IMR-90 (cell line): ENCODE data around the gene UGT1A3. TPM values are rescaled to one million over a fixed set of nuclear protein-coding genes. Genes with fewer than 3 reads are reported as not detected.

Source experiments
- ATAC-seq: fragments of 200-7000 bp; cut with Tn5 transposase; 2 replicates; pipeline ENCODE4 v1.9.1; 2020; ENCODE audit warnings: low read depth, mild to moderate bottlenecking, moderate library complexity
- BruUV-seq: library from RNA; stranded (reverse); fragments of 400-500 nt; replicated peaks from 2 replicates; lab custom pipeline; 2021; lab: Mats Ljungman, UMichigan
- CTCF ChIA-PET: fragments of 300-600 bp; formaldehyde crosslinking; extraction: SDS; loops from one replicate; lab custom pipeline; 2021; ENCODE audit warnings: antibody characterized with exemption; lab: Yijun Ruan, JAX
- POLR2A ChIA-PET: fragments of 300-600 bp; sonication (Branson Sonifier 250); formaldehyde crosslinking; loops from one replicate; lab custom pipeline; 2022; ENCODE audit warnings: antibody characterized with exemption; ENCODE audit not compliant: unreplicated experiment; lab: Charles Lee
- DNase-seq: peaks from one replicate; pipeline ENCODE4 v3.0.0; 2013
- H2AFZ ChIP-seq: replicated peaks from 2 replicates; pipeline ENCODE3; 2013; ENCODE audit warnings: low read length, mild to moderate bottlenecking; ENCODE audit not compliant: poor library complexity
- H2AK5ac ChIP-seq: 2 replicates; pipeline ENCODE4 v1.6.1; 2013; ENCODE audit warnings: low read depth, low read length, inconsistent platforms
- H2AK9ac ChIP-seq: replicated peaks from 2 replicates; pipeline ENCODE3; 2013; ENCODE audit warnings: mild to moderate bottlenecking, low read depth, low read length, moderate library complexity; ENCODE audit not compliant: poor library complexity
- H2BK120ac ChIP-seq: 2 replicates; pipeline ENCODE4 v1.6.1; 2013; ENCODE audit warnings: low read depth, low read length, inconsistent platforms
- H2BK15ac ChIP-seq: 3 replicates; pipeline ENCODE4 v1.6.1; 2013; ENCODE audit warnings: low read depth, low read length, inconsistent platforms
- H2BK20ac ChIP-seq: 2 replicates; pipeline ENCODE4 v1.6.1; 2013; ENCODE audit warnings: low read depth, mild to moderate bottlenecking, inconsistent platforms, low read length, moderate library complexity
- H2BK5ac ChIP-seq: 2 replicates; pipeline ENCODE4 v1.6.1; 2013; ENCODE audit warnings: mild to moderate bottlenecking, low read depth, low read length, inconsistent platforms; ENCODE audit not compliant: poor library complexity, severe bottlenecking
- H3K14ac ChIP-seq: replicated peaks from 2 replicates; pipeline ENCODE4 v1.6.1; 2013; ENCODE audit warnings: low read depth, low read length, inconsistent platforms
- H3K18ac ChIP-seq: 2 replicates; pipeline ENCODE4 v1.6.1; 2013; ENCODE audit warnings: low read depth, low read length, control low read depth
- H3K23ac ChIP-seq: 2 replicates; pipeline ENCODE4 v1.6.1; 2013; ENCODE audit warnings: low read depth, low read length, inconsistent platforms
- H3K27ac ChIP-seq: 2 replicates; pipeline ENCODE4 v1.5.1; 2013; ENCODE audit warnings: mild to moderate bottlenecking, control low read depth, low read length; ENCODE audit not compliant: insufficient read depth
- H3K27me3 ChIP-seq: 2 replicates; pipeline ENCODE4 v1.6.1; 2013; ENCODE audit warnings: low read length; ENCODE audit not compliant: control insufficient read depth, insufficient read depth
- H3K36me3 ChIP-seq: 2 replicates; pipeline ENCODE4 v1.6.1; 2013; ENCODE audit warnings: low read length, mixed read lengths; ENCODE audit not compliant: control insufficient read depth, insufficient read depth
- H3K4ac ChIP-seq: 2 replicates; pipeline ENCODE4 v1.6.1; 2013; ENCODE audit warnings: low read depth, low read length, inconsistent platforms
- H3K4me1 ChIP-seq: 2 replicates; pipeline ENCODE4 v1.6.1; 2013; ENCODE audit warnings: low read length, mixed read lengths; ENCODE audit not compliant: control insufficient read depth, insufficient read depth
- H3K4me2 ChIP-seq: 2 replicates; pipeline ENCODE4 v1.6.1; 2013; ENCODE audit warnings: low read depth, mild to moderate bottlenecking, control low read depth, low read length, moderate library complexity
- H3K4me3 ChIP-seq: 2 replicates; pipeline ENCODE4 v1.5.1; 2013; ENCODE audit warnings: low read depth, mild to moderate bottlenecking, control low read depth, low read length, moderate library complexity; ENCODE audit not compliant: insufficient read depth
- H3K56ac ChIP-seq: 2 replicates; pipeline ENCODE4 v1.6.1; 2013; ENCODE audit warnings: low read length, inconsistent platforms; ENCODE audit not compliant: insufficient read depth; ENCODE audit errors: extremely low read depth
- H3K79me1 ChIP-seq, 2 experiments: 2 replicates each; pipeline ENCODE4 v1.6.1; 2013; ENCODE audit warnings: low read length in 2 of 2, inconsistent platforms in 1 of 2, low read depth in 1 of 2
- H3K9ac ChIP-seq: 2 replicates; pipeline ENCODE4 v1.6.1; 2013; ENCODE audit warnings: low read depth, low read length, control low read depth
- H3K9me1 ChIP-seq: 2 replicates; pipeline ENCODE4 v1.6.1; 2013; ENCODE audit warnings: low read length, inconsistent platforms; ENCODE audit not compliant: insufficient read depth
- H3K9me3 ChIP-seq: 2 replicates; pipeline ENCODE4 v1.6.1; 2013; ENCODE audit warnings: low read length; ENCODE audit not compliant: control insufficient read depth, insufficient read depth
- H4K20me1 ChIP-seq: 2 replicates; pipeline ENCODE4 v1.6.1; 2013; ENCODE audit warnings: low read length, inconsistent platforms; ENCODE audit not compliant: insufficient read depth
- H4K5ac ChIP-seq: 2 replicates; pipeline ENCODE4 v1.6.1; 2013; ENCODE audit warnings: mild to moderate bottlenecking, low read depth, low read length, control low read depth
- H4K8ac ChIP-seq, 2 experiments: 2 replicates each; pipeline ENCODE4 v1.6.1; 2013; ENCODE audit warnings: low read depth in 2 of 2, low read length in 2 of 2, control low read depth in 1 of 2, inconsistent platforms in 1 of 2
- H4K91ac ChIP-seq: 2 replicates; pipeline ENCODE4 v1.6.1; 2013; ENCODE audit warnings: low read depth, low read length, inconsistent platforms; ENCODE audit not compliant: insufficient read depth
- BHLHE40 ChIP-seq: fragments of 150-350 bp; IDR thresholded peaks from 2 replicates; pipeline ENCODE4 v1.6.1; 2016; ENCODE audit warnings: mild to moderate bottlenecking, low read depth, low read length
- CEBPB ChIP-seq: IDR thresholded peaks from 2 replicates; pipeline ENCODE4 v1.6.1; 2012; ENCODE audit warnings: low read depth, low read length, improper control_type of control experiment
- CHD1 ChIP-seq: IDR thresholded peaks from 2 replicates; pipeline ENCODE4 v1.6.1; 2012; ENCODE audit warnings: low read depth, low read length, improper control_type of control experiment
- CTCF ChIP-seq: conservative IDR thresholded peaks from 2 replicates; pipeline ENCODE4 v1.5.1; 2012; ENCODE audit warnings: mild to moderate bottlenecking, low read depth, low read length, improper control_type of control experiment
- ELK1 ChIP-seq: fragments of 150-350 bp; IDR thresholded peaks from 2 replicates; pipeline ENCODE4 v1.6.1; 2016; ENCODE audit warnings: low read depth, mild to moderate bottlenecking, low read length, moderate library complexity, borderline replicate concordance
- FOS ChIP-seq: fragments of 150-350 bp; IDR thresholded peaks from 2 replicates; pipeline ENCODE4 v1.6.1; 2016; ENCODE audit warnings: low read depth, low read length
- MAFK ChIP-seq: IDR thresholded peaks from 2 replicates; pipeline ENCODE4 v1.6.1; 2012; ENCODE audit warnings: low read depth, low read length, improper control_type of control experiment
- MAZ ChIP-seq: IDR thresholded peaks from 2 replicates; pipeline ENCODE4 v1.6.1; 2012; ENCODE audit warnings: low read depth, mild to moderate bottlenecking, low read length, improper control_type of control experiment, moderate library complexity, borderline replicate concordance
- MXI1 ChIP-seq: IDR thresholded peaks from 2 replicates; pipeline ENCODE4 v1.6.1; 2012; ENCODE audit warnings: low read depth, mild to moderate bottlenecking, low read length, moderate library complexity, borderline replicate concordance
- NFE2L2 ChIP-seq: fragments of 150-350 bp; IDR thresholded peaks from 2 replicates; pipeline ENCODE4 v1.6.1; 2016; ENCODE audit warnings: low read depth, mild to moderate bottlenecking, low read length
- POLR2A ChIP-seq: IDR thresholded peaks from 2 replicates; pipeline ENCODE4 v1.6.1; 2012; ENCODE audit warnings: mild to moderate bottlenecking, low read depth, low read length
- RAD21 ChIP-seq: IDR thresholded peaks from 2 replicates; pipeline ENCODE4 v1.6.1; 2012; ENCODE audit warnings: low read length, improper control_type of control experiment
- RCOR1 ChIP-seq: IDR thresholded peaks from 2 replicates; pipeline ENCODE4 v1.6.1; 2012; ENCODE audit warnings: mild to moderate bottlenecking, low read length, improper control_type of control experiment; ENCODE audit not compliant: insufficient replicate concordance
- RFX5 ChIP-seq: IDR thresholded peaks from 2 replicates; pipeline ENCODE4 v1.8.0; 2012; ENCODE audit warnings: low read depth, mild to moderate bottlenecking, low read length, moderate library complexity
- SMC3 ChIP-seq: fragments of 150-350 bp; IDR thresholded peaks from 2 replicates; pipeline ENCODE4 v1.6.1; 2016; ENCODE audit warnings: low read depth, mild to moderate bottlenecking, antibody characterized with exemption, low read length, moderate library complexity
- USF2 ChIP-seq: fragments of 150-350 bp; IDR thresholded peaks from 2 replicates; pipeline ENCODE4 v1.6.1; 2017; ENCODE audit warnings: mild to moderate bottlenecking, antibody characterized with exemption, low read length, low read depth
- WGBS, 2 experiments: methylation state at CpG; one replicate each; pipeline versions ENCODE4 v1.1.5 to v1.1.7; 2013; ENCODE audit warnings: missing lambda C conversion rate in 2 of 2; ENCODE audit not compliant: insufficient read length in 1 of 2; ENCODE audit errors: extremely low coverage in 2 of 2; 5-methylcytosine and 5-hydroxymethylcytosine counted together
- dilution Hi-C: fragments of 300-500 bp; cut with HindIII; formaldehyde crosslinking; loops from one replicate; pipeline ENCODE4 v1.14.3; 2018; ENCODE audit warnings: low sequenced_read_pairs; ENCODE audit not compliant: unreplicated experiment
- in situ Hi-C: fragments of 300-500 bp; cut with MboI; formaldehyde crosslinking; loops from 3 replicates; pipeline ENCODE4 v1.14.3; 2019; ENCODE audit warnings: low sequenced_read_pairs, inconsistent platforms, mixed read lengths
- intact Hi-C: fragments of 100-400 bp; cut with micrococcal nuclease; formaldehyde crosslinking; loops from 2 replicates; pipeline ENCODE4 v1.10.0; 2022
- polyA plus RNA-seq, 3 experiments: library from polyadenylated mRNA; depleted of rRNA; stranded (reverse); fragments of >200 nt; gene quantifications; 2 replicates each; pipeline ENCODE4 v1.2.3, GENCODE V29; 2012; ENCODE audit warnings: low replicate concordance in 1 of 3
- total RNA-seq: library from RNA; depleted of rRNA; stranded (reverse); fragments of >200 nt; gene quantifications from 2 replicates; pipeline ENCODE4 v1.2.3, GENCODE V29; 2012

The UGT1A3 gene
- total and polyA plus RNA-seq, 2 of the 4 experiments (the other 2 are of a cell fraction), result not detected

- Histone ChIP-seq H3K56ac (no peak overlapping the region), H3K27me3 (no peaks in the 10 kb centered on the region; the same call in 1 of the 2 replicates), H4K5ac (no peak overlapping the region), H3K9ac (no peak overlapping the region), H2AFZ (no peak overlapping the region), H4K8ac (no peak overlapping the region), H3K9me1 (no peaks in the 10 kb centered on the region), H3K14ac (no peak overlapping the region), H3K27ac (no peak overlapping the region), H4K20me1 (no peaks in the 10 kb centered on the region), H3K4ac (no peak overlapping the region), H2AK5ac (no peak overlapping the region), H3K36me3 (no peaks in the 10 kb centered on the region), H3K9me3 (no peaks in the 10 kb centered on the region), H2BK5ac (no peak overlapping the region), H2BK20ac (no peak overlapping the region), H2AK9ac (no peak overlapping the region), H4K91ac (no peak overlapping the region), H3K4me3 (no peak overlapping the region), H3K4me1 (no peaks in the 10 kb centered on the region), H2BK120ac (no peak overlapping the region), H3K4me2 (no peak overlapping the region), H3K23ac (no peak overlapping the region), H3K18ac (no peak overlapping the region), H3K79me1 (no peaks in the 10 kb centered on the region), H2BK15ac (no peak overlapping the region)
- intact Hi-C loops (no loop called here), in situ Hi-C loops (no loop called here), dilution Hi-C loops (no loop called here)
- ChIA-PET CTCF (no interaction called here), POLR2A (no interaction called here)
- TF ChIP-seq RFX5 (no peak), USF2 (no peak), CEBPB (no peak), ELK1 (no peak), FOS (no peak), CTCF (no peak), NFE2L2 (no peak), POLR2A (no peak), BHLHE40 (no peak), MXI1 (no peak), SMC3 (no peak), MAZ (no peak), RAD21 (no peak), CHD1 (no peak), RCOR1 (no peak), MAFK (no peak)
- no TSS peak for BruUV-seq
- no peak for DNase-seq
- WGBS, 2 experiments, result 29% methylated on average over 1 of the region's 5 CpGs; no CpG with 5 or more reads in 1 of the 2 experiments
- no peak for ATAC-seq
Observed at GRCh38 chr2:233745073-233745755, 16.4 kb downstream of the UGT1A3 start.
